ENCODE measurements around the gene SBNO1. TPM values are rescaled to one million over a fixed set of nuclear protein-coding genes. Genes with fewer than 3 reads are reported as not detected.
"Not testable (repeated sequence)": the region's sequence is repeated elsewhere in the genome, so short reads cannot be mapped to it uniquely, and the experiment has no call there.

The SBNO1 gene
- 10 to 100 TPM in 11 of 12 donors, not detected in 1; 13.8 to 24.9 (median 19.9) TPM for polyA plus RNA-seq (ENCODE audit: insufficient read length in 12 of 12)
- long read RNA-seq, donor 1 = 0 reads
- long read RNA-seq, donor 2 = 0 reads
- long read RNA-seq, donor 3 = 0 reads
- long read RNA-seq, donor 4 = 0 reads
- long read RNA-seq, donor 5 = 0 reads
- long read RNA-seq, donor 6, partial matches to known transcripts = 0 of 7 reads
- long read RNA-seq, donor 6, other reads (novel, unspliced or antisense) = 7 of 7 reads
- long read RNA-seq, donor 7 = 0 reads
- long read RNA-seq, donor 8 = 0 reads
- long read RNA-seq, donor 9 = 0 reads
- long read RNA-seq, donor 10 = 0 reads
- long read RNA-seq, donor 11 = 0 reads

DNA sequence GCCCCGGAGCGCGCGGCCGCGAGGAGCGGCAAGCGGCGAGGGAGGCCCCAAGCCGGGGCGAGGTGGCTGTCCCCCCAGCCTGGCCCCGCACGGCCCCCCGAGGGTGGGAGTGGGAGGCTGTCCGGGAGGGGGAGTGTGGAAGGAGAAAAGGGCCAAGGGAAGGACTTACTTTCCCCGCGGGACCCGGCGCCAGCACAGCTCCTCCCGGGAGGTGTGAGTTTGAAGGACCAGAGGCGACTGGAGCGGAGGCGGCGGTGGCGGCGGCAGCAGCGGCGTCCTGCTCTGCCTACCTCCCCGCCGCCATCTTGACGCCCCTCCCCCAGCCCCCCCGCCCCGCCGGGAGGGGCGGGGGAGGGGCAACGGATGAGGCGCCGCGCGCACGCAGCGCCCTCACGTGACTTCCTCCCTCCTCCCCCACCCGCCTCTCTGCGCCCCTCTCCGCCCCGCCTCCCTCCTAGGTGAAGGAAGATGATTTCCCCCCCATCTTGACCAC is at the start of gene SBNO1:
Gene SBNO1, minus strand, starts transcription at position 316 of the 493 bp plus-strand sequence. CDS start 14,406 bp downstream, outside the sequence.
- DNase-seq = peak; percentile 94

DNA sequence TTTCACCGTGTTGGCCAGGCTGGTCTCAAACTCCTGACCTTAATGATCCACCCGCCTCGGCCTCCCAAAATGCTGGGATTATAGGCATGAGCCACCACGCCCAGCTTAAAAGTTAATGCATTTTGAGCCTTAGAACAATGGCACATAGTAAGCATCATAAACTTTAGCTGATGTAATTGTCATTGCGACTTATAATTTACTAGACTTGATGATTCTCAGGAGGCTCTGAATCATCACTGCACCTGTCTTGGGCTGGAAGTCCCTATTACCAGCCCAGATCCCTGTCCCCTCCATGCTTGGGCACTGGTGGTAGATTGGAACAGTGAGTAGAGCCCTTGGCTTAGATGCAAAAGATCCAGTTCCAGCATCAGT is 45.4 kb upstream of the SBNO1 start:
- no peak for DNase-seq

DNA sequence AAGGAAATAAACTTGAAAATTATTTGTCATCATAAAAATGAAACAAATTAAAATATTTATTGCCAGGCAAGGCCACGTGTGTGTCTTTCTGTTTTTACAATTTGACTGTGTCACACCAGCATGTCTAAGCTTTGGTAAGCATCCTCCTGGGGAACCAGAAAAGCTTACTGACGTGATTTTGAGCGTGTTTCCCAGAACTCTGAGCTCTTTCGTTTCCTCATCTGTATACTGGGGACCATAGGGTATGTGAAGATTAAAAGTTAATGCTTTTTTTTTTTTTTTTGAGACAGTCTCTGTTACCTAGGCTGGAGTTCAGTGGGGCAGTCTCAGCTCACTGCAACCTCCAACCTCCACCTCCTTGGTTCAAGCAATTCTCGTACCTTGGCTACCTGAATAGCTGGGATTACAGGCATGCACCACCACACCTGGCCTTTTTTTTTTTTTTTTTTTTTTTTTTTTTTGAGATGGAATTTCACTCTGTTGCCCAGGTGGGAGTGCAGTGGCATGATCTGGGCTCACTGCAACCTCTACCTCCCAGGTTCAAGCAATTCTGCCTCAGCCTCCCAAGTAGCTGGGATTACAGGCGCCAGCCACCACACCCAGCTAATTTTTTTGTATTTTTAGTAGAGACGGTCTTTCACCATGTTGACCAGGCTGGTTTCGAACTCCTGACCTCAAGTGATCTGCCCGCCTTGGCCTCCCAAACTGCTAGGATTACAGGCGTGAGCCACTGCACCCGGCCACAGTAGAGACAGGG is 44.8 kb upstream of the SBNO1 start:
- DNase-seq = not testable (repeated sequence)

DNA sequence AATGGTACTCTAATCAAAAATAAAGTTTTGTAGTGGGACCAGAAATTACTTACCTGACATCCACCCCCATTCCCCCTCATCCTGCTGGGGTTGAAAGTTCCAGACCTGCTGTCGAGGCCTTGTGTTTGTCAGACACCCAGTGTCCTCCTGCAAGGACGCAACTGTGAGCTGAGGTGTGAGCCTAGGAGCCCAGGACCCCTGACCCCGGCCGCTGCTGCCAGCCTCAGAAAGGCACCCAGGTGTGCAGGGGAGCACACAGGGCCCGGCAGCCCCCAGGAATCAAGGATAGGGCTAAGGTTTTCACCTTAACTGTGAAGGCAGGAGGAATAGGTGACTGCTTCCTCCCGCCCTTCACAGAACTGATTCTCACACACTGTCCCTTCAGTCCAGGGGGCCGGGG is 44.0 kb upstream of the SBNO1 start:
- not testable (repeated sequence) for DNase-seq

DNA sequence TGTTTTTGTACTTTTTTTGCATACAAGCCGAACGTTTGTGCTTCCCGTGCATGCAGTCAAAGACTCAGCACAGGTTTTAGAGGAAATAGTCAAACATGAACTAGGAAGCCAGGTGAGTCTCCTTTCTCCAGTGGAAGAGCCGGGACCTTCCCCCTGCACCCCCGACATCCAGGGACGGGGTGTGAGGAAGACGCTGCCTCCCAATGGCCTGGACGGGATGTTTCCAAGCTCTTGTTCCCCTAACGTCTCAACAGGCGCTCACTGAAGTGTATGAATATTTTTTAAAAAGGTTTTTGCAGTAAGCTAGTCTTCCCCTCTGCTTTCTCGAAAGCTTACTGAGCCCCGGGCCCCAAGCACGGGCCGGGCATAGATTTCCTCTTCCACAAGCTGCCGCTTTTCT is 43.3 kb upstream of the SBNO1 start:
- not testable (repeated sequence) for DNase-seq

DNA sequence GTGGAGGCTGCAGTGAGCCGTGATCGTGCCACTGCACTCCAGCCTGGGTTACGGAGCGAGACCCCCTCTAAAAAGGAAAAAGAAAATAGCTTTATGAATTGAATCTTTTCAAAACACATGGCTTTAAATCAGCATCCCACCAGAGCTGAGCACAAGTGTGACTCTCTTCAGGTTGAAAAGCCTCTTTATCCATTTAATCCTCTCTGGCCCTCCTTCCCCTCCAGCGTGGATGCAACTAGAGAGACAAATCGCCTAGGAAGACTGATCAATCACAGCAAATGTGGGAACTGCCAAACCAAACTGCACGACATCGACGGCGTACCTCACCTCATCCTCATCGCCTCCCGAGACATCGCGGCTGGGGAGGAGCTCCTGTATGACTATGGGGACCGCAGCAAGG is 42.6 kb upstream of the SBNO1 start:
- not testable (repeated sequence) for DNase-seq

DNA sequence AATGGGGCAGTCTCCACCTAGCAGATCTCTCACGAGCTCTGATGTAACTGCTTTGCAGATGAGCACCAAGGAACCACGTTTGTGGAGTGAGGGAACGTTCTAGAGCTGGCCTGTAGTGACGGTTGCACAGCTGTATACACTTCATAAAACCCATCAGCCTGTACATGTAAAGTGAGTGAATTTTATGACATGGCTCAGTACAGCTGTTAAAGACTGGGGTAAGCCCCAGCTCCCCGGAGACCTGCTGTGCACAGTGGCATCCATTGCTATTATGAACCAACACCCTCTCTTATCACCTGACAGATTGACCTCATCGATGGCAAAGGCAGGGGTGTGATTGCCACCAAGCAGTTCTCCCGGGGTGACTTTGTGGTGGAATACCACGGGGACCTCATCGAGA is 39.9 kb upstream of the SBNO1 start:
- DNase-seq = no peak

DNA sequence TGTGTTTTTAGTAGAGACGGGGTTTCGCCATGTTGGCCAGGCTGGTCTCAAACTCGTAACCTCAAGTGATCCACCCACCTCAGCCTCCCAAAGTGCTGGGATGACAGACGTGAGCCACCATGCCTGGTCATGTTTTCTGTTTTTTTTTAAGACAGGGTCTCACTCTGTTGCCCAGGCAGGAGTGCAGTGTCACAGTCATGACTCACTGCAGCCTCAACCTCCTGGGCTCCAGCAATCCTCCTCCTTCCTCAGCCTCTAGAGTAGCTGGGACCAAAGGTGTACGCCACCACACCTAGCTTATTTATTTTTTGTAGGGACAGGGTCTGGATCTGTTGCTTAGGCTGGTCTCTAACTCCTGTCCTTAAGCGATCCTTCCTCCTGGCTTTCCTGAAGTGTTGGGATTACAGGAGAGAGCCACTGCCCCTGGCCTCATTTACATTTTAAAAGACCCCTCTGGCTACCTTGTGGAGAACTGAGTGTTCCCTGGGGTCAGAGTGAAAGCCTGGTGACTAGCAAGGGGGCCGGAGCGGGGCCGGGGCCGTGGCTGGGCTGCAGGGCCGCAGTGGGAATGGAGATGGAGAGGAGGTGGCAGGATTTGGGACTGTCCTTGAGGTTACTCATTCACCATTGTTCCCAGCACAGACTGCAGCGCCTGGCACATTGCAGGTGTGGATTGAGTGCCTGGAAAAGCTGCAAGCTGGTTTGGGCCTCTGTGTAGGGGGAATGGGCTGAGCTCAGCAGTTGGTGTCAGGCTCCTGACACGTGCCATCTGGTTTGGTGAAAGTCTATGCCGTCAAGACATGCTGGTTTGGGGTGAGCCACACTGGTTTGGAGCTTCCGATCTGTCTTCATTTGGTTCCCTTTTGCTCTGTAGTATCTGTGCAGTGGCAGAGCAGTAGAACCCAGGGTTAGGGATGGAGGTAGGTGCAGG is 37.4 kb upstream of the SBNO1 start:
- no peak for DNase-seq

DNA sequence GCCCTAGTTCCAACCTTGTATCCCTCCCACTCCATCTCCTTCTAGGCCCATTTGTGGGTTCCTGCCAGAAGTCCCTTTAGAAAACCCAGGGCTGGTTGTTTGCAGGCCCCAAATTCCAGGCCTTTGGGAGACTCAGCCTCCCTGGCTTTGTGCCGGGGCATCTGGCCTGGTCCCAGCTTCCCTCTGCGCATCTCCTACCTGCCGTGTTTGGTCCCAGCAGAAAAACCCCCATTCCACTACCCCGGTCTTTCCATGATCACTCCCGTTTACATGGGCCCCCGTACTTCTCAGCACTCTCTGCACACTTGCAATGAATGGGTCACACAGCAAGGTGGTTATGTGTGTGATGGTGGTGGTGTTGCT is 34.6 kb upstream of the SBNO1 start:
- no peak for DNase-seq

DNA sequence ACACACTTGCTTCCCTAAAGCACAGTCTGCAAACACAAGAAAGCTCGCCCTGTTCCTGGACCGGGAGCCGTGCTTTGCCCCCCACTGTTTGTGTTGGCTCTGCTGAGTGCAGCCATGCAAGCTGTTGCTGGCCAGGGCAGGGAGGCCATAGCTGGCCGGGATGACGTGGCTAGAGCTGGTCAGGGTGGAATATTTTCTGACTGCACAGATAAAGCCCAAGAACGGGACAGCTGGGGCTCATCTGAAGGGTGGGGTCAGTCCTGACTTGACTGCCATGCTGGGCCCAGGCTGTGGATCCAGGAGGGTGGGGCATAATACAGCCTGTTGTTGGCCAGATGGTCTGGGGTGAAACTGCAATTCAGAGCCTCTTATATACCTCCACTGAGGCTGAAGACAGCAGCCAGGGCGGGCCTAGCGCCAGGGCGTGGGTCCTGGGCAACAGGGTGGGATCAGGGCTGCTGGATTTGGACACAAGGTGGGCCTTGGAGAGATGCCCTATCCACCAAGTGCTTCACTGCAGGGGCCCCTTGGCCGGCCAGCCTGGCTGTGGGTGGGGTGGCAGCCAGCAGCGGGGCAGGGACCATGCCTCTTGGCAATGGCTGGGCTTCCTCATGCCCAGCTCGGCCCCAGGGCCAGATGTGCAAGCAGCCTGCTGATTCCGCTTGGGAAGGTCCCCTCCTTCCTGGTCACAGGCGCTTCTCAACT is 34.1 kb upstream of the SBNO1 start:
- DNase-seq = no peak

DNA sequence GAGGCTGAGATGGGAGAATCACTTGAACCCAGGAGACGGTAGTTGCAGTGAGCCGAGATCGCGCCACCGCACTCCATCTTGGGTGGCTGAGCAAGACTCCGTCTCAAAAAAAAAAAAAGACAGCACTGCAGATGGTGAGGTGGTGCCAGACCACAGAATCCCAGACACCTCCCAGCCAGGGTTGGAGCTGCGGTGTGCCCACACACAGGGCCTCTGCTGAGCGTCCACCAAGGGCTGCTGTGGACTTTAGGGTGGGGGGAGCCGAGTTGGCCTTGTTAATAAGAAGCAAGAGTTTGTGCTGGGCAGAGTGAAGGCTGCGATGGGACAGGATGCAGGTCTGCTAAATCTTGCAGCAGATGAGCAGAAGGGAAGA is 33.5 kb upstream of the SBNO1 start:
- no peak for DNase-seq

DNA sequence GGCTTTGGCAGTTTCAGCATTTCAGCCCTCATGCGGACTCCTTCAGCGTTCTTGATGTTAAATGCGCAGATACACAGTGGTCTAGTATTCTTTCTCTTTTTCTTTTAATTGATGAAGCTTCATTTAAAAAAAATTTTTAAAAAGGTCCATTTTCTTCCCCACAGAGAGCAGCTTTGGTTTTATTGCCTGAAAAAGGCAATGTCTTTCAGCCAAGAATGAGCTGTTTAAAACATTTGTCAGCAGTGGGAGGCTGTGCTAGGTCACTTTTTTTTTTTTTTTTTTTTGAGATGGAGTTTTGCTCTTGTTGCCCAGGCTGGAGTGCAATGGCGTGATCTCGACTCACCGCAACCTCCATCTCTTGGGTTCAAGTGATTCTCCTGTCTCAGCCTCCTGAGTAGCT is 32.8 kb upstream of the SBNO1 start:
- no peak for DNase-seq

DNA sequence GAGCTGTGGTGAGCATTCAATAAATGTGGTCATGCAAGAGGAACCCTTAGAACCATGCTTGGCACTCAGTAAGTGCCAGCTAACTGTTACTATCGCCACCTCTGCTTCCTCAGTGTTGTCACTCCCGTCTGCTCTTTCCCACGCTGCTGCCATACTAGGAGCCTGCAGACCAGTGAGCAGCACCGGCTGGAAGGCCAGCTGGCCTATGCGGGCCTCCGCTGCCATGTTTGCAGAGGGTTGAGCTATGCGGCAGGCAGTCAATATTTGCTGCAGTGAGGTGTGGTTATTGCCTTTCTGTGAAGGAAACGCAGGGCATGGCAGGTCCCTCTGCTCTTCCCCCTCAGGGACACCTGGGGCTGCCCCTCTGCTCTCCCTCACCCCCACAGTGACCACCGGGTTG is 32.3 kb upstream of the SBNO1 start:
- DNase-seq = no peak

DNA sequence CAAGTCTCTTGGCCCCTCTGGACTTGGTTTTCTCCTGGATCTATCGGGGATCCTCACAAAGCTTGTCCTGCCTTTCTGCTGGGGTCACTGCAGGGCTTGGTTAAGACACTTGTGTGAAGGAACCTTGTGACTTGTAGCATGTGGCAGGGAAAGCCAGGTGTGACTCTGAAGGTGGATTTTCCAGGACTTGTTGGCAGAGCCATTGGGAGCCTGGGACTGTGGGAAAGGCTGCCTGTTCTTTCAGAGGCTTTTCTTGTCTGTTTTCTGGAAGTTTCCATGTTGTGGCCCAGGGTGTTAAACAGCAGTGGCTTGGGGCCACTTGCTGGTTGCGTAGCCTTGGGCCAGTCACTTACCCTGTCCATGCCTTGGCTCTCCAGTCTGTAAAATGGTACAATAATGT is 31.9 kb upstream of the SBNO1 start:
- DNase-seq = no peak

DNA sequence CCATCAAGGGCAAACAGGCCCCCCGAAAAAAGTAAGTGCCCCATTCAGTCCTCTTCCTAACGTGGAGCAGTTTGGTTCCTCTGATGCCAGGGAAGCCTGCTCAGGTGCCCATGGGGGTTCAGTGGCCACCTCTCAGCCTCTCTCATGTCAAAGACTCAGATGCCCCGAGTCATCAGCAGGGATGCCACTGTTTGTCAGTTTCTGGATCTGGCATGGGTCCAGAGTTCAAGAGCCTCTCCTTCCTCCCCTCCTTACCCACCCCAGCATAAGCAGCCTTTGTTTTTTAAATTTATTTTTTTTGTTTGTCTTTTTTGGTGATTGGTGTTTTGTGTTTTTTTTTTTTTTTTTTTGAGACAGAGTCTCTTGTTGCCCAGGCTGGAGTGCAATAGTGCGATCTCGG is 30.6 kb upstream of the SBNO1 start:
- no peak for DNase-seq

DNA sequence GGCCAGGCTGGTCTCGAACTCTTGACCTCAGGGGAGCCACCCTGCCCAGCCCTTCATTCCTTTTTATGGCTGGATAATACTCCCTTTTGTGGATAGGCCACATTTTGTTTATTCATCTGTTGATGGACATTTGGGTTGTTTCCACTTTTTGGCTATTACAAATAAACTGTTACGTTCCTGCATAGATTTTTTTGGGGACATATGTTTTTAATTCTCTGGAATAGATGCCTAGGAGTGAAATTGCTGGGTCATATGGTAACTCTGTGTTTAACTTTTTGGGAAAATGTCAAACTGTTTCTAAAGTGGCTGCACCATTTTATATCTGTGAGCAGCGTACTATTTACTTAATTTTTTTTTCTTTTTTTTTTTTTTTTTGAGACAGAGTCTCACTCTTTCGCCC is 29.1 kb upstream of the SBNO1 start:
- DNase-seq = no peak

DNA sequence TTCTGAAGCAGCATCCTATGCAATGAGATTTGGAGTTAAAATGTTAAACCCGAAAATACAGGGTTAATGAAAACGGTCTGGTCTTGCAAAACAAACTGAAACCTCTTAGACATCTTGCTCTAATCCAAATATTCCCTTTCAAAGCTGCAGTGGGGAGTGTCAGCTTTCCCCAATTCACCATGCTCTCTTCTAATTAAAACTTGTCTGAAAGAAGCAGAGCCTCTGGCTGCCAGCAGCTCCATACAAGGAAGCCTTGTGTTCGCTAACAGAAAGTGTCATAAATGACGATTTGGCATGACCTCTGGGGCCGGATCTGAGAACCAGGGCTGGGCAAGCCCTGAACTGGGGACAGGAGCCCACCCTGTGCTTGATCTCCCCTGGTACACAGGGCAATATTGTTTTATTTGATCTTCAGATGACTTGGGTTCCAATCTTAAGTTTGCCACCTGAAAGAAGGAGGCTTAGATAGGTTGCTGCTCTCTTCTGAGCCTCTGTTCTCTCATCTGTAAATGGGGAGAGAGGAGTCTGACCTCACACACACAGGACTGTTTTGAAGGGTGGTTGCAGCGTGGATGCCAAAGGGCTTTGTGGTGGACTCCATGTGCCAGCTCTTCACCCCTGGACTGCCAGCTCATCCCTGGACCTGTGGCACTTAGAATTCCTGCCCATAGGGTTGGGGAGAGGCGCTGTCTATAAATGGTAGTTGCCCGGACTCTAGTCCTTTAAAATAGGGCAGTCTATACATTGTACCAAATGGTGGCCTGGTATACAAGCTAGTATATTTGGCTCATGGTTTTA is 27.1 kb upstream of the SBNO1 start:
- DNase-seq = no peak

DNA sequence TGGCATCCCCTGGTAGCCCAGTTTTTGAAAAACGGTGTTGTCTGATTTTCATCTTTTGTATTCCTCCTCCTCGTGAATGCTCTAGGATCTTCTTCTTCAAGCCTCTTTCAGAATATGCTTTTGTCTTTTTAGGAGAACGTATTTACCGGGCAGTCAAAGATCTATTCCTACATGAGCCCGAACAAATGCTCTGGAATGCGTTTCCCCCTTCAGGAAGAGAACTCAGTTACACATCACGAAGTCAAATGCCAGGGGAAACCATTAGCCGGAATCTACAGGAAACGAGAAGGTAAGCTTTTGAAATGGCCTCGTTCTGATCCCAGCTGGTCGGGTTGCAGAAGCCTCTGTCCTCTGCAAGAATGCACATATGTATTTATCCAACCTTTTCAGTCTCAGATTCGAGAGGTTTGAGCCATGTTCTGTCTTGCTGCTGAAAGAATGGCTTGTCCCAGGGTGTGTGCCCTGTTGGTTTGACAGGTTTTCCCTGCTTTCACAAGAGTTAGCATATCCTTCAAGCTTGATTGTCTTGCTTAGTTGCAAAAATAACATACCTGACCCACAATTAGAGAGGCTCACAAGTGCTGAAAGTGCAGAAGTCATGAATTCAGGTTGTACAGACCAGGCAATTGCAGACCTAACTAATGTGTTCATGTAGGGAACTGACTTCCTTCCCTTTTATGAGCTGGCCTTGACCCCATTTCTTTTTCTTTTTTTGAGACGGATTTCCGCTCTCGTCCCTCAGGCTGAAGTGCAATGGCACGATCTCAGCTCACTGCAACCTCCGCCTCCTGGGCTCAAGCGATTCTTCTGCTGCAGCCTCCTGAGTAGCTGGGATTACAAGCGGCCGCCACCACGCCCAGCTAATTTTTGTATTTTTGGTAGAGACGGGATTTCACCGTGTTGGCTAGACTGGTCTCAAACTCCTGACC is 26.1 kb upstream of the SBNO1 start:
- DNase-seq = no peak

DNA sequence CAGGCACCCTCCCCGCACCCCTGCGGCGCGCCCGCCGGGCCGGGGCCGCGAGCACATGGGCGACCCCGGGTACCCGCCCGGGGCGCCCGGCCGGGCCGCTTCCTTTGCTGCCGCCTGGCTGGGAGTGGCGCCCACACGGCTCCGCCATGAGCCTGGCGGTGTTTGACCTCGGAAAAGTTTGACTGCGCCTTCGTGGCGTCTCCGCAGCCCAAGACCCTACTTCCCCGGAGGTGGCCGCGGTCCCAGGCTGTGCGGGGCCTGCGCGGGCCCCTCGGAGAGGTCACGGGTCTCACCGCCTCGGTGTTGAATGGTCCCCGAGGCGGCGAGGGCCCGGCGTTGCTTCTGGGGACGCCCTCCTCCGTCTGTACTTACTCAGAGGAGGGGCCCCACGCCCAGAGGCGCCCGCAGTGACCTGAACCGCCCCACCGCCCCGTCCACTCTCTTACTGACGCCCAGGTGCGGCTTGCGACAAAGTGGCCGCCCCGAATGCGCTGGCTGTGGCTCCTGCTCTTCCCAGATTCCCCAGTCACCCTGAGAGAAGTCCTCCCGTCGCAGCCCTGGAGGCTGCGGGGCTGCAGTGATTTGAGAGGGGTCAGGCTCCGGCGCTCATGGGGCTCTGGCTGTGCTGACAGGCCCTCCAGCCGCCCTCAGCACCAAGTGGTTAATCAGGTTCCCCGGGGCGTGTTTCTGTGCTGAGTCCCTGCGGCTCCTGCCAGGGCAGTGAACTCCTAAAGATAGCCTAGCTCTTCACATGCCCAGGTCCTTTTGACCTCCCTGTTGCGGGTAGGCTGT is 25.1 kb upstream of the SBNO1 start:
- no peak for DNase-seq

Measured in muscle of arm (tissue), 14 donors.